BLaER1 treated with 17β-estradiol and CSF1 and Interleukin-3, amounts not matched to agents 10 nM and 100 nM (cell line): ENCODE results near the gene FEM1A.
"Not testable (repeated sequence)": the region's sequence is repeated elsewhere in the genome, so short reads cannot be mapped to it uniquely, and the experiment has no call there.

Experiments used
- H3K27ac ChIP-seq, 11 experiments: shearing (Covaris generic); formaldehyde crosslinking; 2 replicates each; pipeline ENCODE4 v1.8.1; 2022
- H3K27me3 ChIP-seq, 11 experiments: shearing (Covaris generic); formaldehyde crosslinking; 2 replicates each; pipeline ENCODE4 v1.8.1; 2022
- H3K36me3 ChIP-seq, 11 experiments: shearing (Covaris generic); formaldehyde crosslinking; 2 replicates each; pipeline ENCODE4 v1.8.1; 2022
- H3K4me1 ChIP-seq, 10 experiments: shearing (Covaris generic); formaldehyde crosslinking; 2 replicates each; pipeline ENCODE4 v1.8.1; 2022
- H3K4me2 ChIP-seq, 11 experiments: shearing (Covaris generic); formaldehyde crosslinking; 2 replicates each; pipeline ENCODE4 v1.8.1; 2022
- H3K4me3 ChIP-seq, 10 experiments: shearing (Covaris generic); formaldehyde crosslinking; 2 replicates each; pipeline ENCODE4 v1.8.1; 2022
- H3K9ac ChIP-seq, 11 experiments: shearing (Covaris generic); formaldehyde crosslinking; 2 replicates each; pipeline ENCODE4 v1.8.1; 2022
- H3K9me3 ChIP-seq, 11 experiments: shearing (Covaris generic); formaldehyde crosslinking; replicated peaks in 1 of 11; 2 replicates each; pipeline ENCODE4 v1.8.1; 2022
- H4K20me1 ChIP-seq, 11 experiments: shearing (Covaris generic); formaldehyde crosslinking; 2 replicates each; pipeline ENCODE4 v1.8.1; 2022
- Cebpa-rat ChIP-seq, 11 experiments: shearing (Covaris generic); IDR thresholded peaks; 2 replicates each; pipeline ENCODE4 v1.8.1; 2022

Gene FEM1A

DNA sequence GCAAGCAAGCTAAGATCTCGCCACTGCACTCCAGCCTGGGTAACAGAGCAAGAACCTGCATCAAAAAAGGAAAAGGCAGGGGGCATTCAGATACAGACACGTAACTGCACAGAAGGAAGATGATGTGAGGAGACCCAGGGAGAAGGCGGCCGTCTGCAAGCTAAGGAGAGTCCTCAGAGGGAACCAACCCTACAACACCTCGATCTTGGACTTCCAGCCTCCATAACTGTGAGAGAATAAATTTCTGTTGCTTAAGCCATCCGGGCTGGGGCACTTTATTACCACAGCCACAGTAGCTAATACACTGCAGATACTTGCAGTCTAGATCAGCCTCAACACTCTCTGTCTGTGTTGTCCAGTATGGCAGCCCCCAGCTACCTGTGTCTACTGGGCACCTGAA, 32.0 kb downstream of the FEM1A start:
- Histone ChIP-seq H3K4me1 (peaks cover 0 to 16% (median 7%) of the 10 kb centered on the region in 10 experiments; a peak in 11 of 20 replicates), H3K4me2 (no peak overlapping the region), H3K36me3 (peaks cover 6 to 83% (median 28%) of the 10 kb centered on the region in 11 experiments; a peak in 20 of 22 replicates), H4K20me1 (peaks cover 0 to 100% (median 9%) of the 10 kb centered on the region in 11 experiments; a peak in 12 of 22 replicates), H3K4me3 (no peak overlapping the region), H3K27me3 (no peaks in the 10 kb centered on the region), H3K9me3 (no peaks in the 10 kb centered on the region), H3K27ac (no peak overlapping the region), H3K9ac (no peak overlapping the region)
- no peak for TF ChIP-seq Cebpa-rat (IDR thresholded peaks at IDR 0.05)

DNA sequence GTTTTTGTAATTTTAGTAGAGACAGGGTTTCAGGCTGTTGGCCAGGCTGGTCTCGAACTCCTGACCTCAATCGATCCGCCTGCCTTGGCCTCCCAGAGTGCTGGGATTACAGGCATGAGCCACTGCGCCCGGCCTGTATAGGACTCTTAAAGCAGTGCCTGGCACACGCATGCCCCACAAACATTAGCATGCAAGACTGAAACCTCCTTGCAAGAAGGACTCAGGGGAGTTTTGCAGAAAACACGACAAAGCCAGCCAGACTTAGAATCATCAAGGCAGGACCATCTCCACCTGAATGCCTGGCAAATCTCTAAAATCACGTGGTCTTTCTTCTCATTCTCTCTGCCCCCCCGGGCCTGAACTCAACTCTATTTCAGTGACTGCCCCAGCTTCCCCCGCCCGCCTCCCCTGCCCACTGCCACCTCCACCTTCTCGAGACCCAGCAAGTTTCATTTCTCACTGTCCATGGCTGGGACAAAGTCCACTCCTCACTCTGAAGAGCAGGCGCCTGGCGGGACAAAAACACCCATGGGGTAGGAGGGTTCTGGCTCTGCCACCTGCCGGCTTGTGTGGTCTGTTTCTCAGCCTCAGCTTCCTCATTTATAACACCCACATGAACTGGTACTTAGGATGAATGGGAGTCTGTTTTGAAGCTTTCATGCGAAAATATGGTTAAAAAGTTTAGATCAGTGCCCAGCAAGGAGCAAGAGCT, 37.6 kb downstream of the FEM1A start:
- no peak overlapping the region for H3K27ac ChIP-seq
- peaks cover 30 to 52% (median 38%) of the 10 kb centered on the region in 10 experiments for H3K4me1 ChIP-seq
- no peaks in the 10 kb centered on the region for H3K27me3 ChIP-seq
- H3K4me3 ChIP-seq = peak overlapping the region in 3 of 10 experiments; percentile 84 to 97 (median 86); a peak in 6 of 20 replicates
- TF ChIP-seq Cebpa-rat (IDR thresholded peaks at IDR 0.05) = no peak
- H3K36me3 ChIP-seq = peaks cover 0 to 31% (median 8%) of the 10 kb centered on the region in 11 experiments; a peak in 11 of 22 replicates
- H3K4me2 ChIP-seq = peak overlapping the region; percentile 80 to 100 (median 90)
- peaks cover 3 to 68% (median 21%) of the 10 kb centered on the region in 11 experiments; a peak in 14 of 22 replicates for H4K20me1 ChIP-seq
- no peaks in the 10 kb centered on the region for H3K9me3 ChIP-seq
- H3K9ac ChIP-seq = peak overlapping the region in 3 of 11 experiments; percentile 18 to 93 (median 91); a peak in 3 of 22 replicates

- Histone ChIP-seq H3K9ac (peak overlapping the region; percentile 79 to 95 (median 89); a peak in 18 of 22 replicates), H3K36me3 (peaks cover 0 to 24% (median 2%) of the 10 kb centered on the region in 11 experiments; a peak in 9 of 22 replicates), H3K4me3 (peak overlapping the region; percentile 80 to 98 (median 88)), H3K27me3 (no peaks in the 10 kb centered on the region), H3K9me3 (no peaks in the 10 kb centered on the region), H3K4me1 (peaks cover 30 to 48% (median 38%) of the 10 kb centered on the region in 10 experiments), H4K20me1 (peaks cover 3 to 56% (median 21%) of the 10 kb centered on the region in 11 experiments; a peak in 14 of 22 replicates), H3K4me2 (peak overlapping the region; percentile 80 to 100 (median 90)), H3K27ac (peak overlapping the region in 9 of 11 experiments; percentile 80 to 93 (median 86); a peak in 16 of 22 replicates)
- no peak for TF ChIP-seq Cebpa-rat (IDR thresholded peaks at IDR 0.05)
Observed at GRCh38 chr19:4830332-4830731, 38.8 kb downstream of the FEM1A start.

DNA sequence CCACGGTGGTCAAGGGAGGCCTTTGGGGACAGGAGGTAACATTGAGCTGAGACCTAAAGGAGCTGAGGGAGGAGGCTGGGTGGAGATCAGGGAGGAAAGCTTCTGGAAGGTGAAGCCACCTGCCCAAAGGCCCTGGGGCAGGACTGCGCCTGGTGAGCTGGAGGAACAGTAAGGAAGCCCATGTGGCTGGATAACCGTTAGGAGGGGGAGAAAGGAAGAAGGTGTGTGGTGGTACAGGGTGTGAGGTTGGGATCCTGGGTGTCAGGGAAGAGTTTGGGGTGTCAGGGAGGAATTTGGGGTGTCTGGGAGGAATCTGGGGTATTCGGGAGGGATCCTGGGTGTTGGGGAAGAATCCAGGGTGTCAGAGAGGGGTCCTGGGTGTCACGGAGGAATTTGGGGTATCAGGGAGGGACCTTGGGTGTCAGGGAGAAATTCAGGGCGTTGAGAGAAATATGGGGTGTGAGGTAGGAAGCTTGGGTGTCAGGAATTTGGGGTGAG, 39.3 kb downstream of the FEM1A start:
- peaks cover 0 to 19% (median 0%) of the 10 kb centered on the region in 11 experiments; a peak in 6 of 22 replicates for H3K36me3 ChIP-seq
- peak overlapping the region; percentile 79 to 95 (median 89) for H3K9ac ChIP-seq
- peak overlapping the region; percentile 80 to 100 (median 90) for H3K4me2 ChIP-seq
- H4K20me1 ChIP-seq = peaks cover 3 to 52% (median 21%) of the 10 kb centered on the region in 11 experiments; a peak in 14 of 22 replicates
- peak overlapping the region; percentile 80 to 98 (median 88) for H3K4me3 ChIP-seq
- H3K27me3 ChIP-seq = no peaks in the 10 kb centered on the region
- no peak for TF ChIP-seq Cebpa-rat (IDR thresholded peaks at IDR 0.05)
- peaks cover 30 to 48% (median 38%) of the 10 kb centered on the region in 10 experiments for H3K4me1 ChIP-seq
- H3K9me3 ChIP-seq = no peaks in the 10 kb centered on the region
- peak overlapping the region; percentile 80 to 93 (median 84) for H3K27ac ChIP-seq

GRCh38 chr19:4831304-4831978, 39.9 kb downstream of the FEM1A start, which contains the start of gene TICAM1:
Gene TICAM1 (minus strand): TSS chr19:4831712. CDS start chr19:4818377, 13,335 bp downstream.
- H3K36me3 ChIP-seq = peaks cover 0 to 13% (median 0%) of the 10 kb centered on the region in 11 experiments; a peak in 3 of 22 replicates
- H3K4me1 ChIP-seq = peaks cover 30 to 48% (median 38%) of the 10 kb centered on the region in 10 experiments
- peak within 1 kb of the TSS; percentile 79 to 95 (median 89) for H3K9ac ChIP-seq
- no peaks in the 10 kb centered on the region for H3K27me3 ChIP-seq
- H4K20me1 ChIP-seq = peaks cover 3 to 45% (median 21%) of the 10 kb centered on the region in 11 experiments; a peak in 14 of 22 replicates
- peak within 1 kb of the TSS; percentile 80 to 93 (median 84) for H3K27ac ChIP-seq
- H3K4me2 ChIP-seq = peak within 1 kb of the TSS; percentile 80 to 100 (median 90)
- TF ChIP-seq Cebpa-rat (IDR thresholded peaks at IDR 0.05) = no peak
- no peaks in the 10 kb centered on the region for H3K9me3 ChIP-seq
- H3K4me3 ChIP-seq = peak within 1 kb of the TSS; percentile 80 to 98 (median 88)

- H3K27ac ChIP-seq = peak overlapping the region; percentile 80 to 93 (median 84); a peak in 21 of 22 replicates
- H3K4me2 ChIP-seq = peak overlapping the region; percentile 80 to 100 (median 90)
- peak overlapping the region; percentile 79 to 95 (median 89) for H3K9ac ChIP-seq
Observed at GRCh38 chr19:4831979-4832340, 40.4 kb downstream of the FEM1A start.

DNA sequence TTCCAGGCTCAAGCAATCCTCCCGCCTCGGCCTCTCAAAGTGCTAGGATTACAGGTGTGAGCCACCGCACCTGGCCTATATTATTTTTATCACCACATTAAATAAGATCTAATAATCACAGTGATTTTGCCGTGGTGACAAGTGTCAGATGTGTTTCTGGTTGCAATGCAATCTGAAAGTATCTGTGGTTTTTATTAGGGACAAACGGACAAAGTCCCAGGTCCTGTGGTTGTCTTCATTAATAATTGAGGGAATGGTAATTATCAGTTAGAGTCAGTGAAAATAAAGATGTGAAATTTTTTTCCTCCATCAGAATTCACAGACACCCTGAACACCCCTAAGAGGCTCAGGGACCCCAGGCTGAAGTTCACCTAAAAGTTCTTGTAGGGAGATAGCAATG, 41.2 kb downstream of the FEM1A start:
- Histone ChIP-seq H3K4me1 (peaks cover 30 to 51% (median 40%) of the 10 kb centered on the region in 10 experiments), H3K9ac (no peak overlapping the region), H3K36me3 (peaks cover 2 to 18% (median 10%) of the 10 kb centered on the region in 11 experiments), H3K27me3 (no peaks in the 10 kb centered on the region), H3K4me2 (peak overlapping the region in 6 of 11 experiments; percentile 80 to 98 (median 91); a peak in 4 of 22 replicates), H3K4me3 (no peak overlapping the region), H3K27ac (no peak overlapping the region), H4K20me1 (peaks cover 3 to 32% (median 21%) of the 10 kb centered on the region in 11 experiments; a peak in 14 of 22 replicates), H3K9me3 (no peaks in the 10 kb centered on the region)
- TF ChIP-seq Cebpa-rat (IDR thresholded peaks at IDR 0.05) = no peak

More at GRCh38 chr19:4831979-4832340, 40.4 kb downstream of the FEM1A start:
- peaks cover 30 to 48% (median 38%) of the 10 kb centered on the region in 10 experiments for H3K4me1 ChIP-seq
- peak in 4 of 11 experiments; percentile 18 to 63 (median 24); a peak in 4 of 22 replicates for TF ChIP-seq Cebpa-rat (IDR thresholded peaks at IDR 0.05)
- H4K20me1 ChIP-seq = peaks cover 3 to 40% (median 21%) of the 10 kb centered on the region in 11 experiments; a peak in 14 of 22 replicates
- H3K27me3 ChIP-seq, H3K9me3 ChIP-seq: not testable (repeated sequence)
- H3K36me3 ChIP-seq = peaks cover 0 to 14% (median 2%) of the 10 kb centered on the region in 11 experiments; a peak in 9 of 22 replicates
- H3K4me3 ChIP-seq = peak overlapping the region; percentile 80 to 98 (median 88)

GRCh38 chr19:4839192-4839591, 47.7 kb downstream of the FEM1A start:
- H3K9me3 ChIP-seq = no peaks in the 10 kb centered on the region
- H3K27me3 ChIP-seq = no peaks in the 10 kb centered on the region
- no peak overlapping the region for H3K4me2 ChIP-seq
- no peak overlapping the region for H3K27ac ChIP-seq
- peaks cover 0 to 22% (median 9%) of the 10 kb centered on the region in 10 experiments; a peak in 13 of 20 replicates for H3K4me1 ChIP-seq
- no peak overlapping the region for H3K9ac ChIP-seq
- peaks cover 0 to 18% (median 0%) of the 10 kb centered on the region in 11 experiments; a peak in 4 of 22 replicates for H4K20me1 ChIP-seq
- H3K36me3 ChIP-seq = peaks cover 61 to 77% (median 72%) of the 10 kb centered on the region in 11 experiments
- TF ChIP-seq Cebpa-rat (IDR thresholded peaks at IDR 0.05) = no peak
- H3K4me3 ChIP-seq = no peak overlapping the region
